T-helper 22 cell (primary cell): ENCODE results near the gene EHBP1L1.
"Not testable (repeated sequence)": the region's sequence is repeated elsewhere in the genome, so short reads cannot be mapped to it uniquely, and the experiment has no call there.

ENCODE experiments used
- DNase-seq: peaks from one replicate; pipeline ENCODE4 v3.0.0-alpha.2; 2020; ENCODE audit warnings: low read depth

Gene EHBP1L1

GRCh38 chr11:65560555-65561418 lies 15.1 kb upstream of the EHBP1L1 start:
- no peak for DNase-seq

GRCh38 chr11:65562020-65562419 lies 13.8 kb upstream of the EHBP1L1 start:
- DNase-seq, result no peak

GRCh38 chr11:65562788-65563187 lies 13.1 kb upstream of the EHBP1L1 start:
- DNase-seq, result no peak

GRCh38 chr11:65563601-65564000 lies 12.3 kb upstream of the EHBP1L1 start:
- no peak for DNase-seq

GRCh38 chr11:65564879-65565559 lies 10.8 kb upstream of the EHBP1L1 start:
- DNase-seq, result not testable (repeated sequence)

GRCh38 chr11:65565624-65566453 lies 10.0 kb upstream of the EHBP1L1 start:
- DNase-seq, result no peak

- DNase-seq, result peak; percentile 54
Measured at GRCh38 chr11:65569164-65569972, 6.5 kb upstream of the EHBP1L1 start.

GRCh38 chr11:65569973-65570918 lies 5.6 kb upstream of the EHBP1L1 start, which contains the start of gene ZNRD2:
Gene ZNRD2 (plus strand): TSS chr11:65570477. CDS start chr11:65570492, 15 bp downstream.
- DNase-seq, result peak; percentile 98

- DNase-seq, result no peak
Measured at GRCh38 chr11:65571420-65571819, 4.4 kb upstream of the EHBP1L1 start.

GRCh38 chr11:65571940-65572339 lies 3.9 kb upstream of the EHBP1L1 start:
- no peak for DNase-seq

GRCh38 chr11:65572356-65573051 lies 3.3 kb upstream of the EHBP1L1 start, which contains the start of gene FAM89B:
Gene FAM89B (plus strand): TSS chr11:65572538. CDS start chr11:65572670, 132 bp downstream.
- peak; percentile 81 for DNase-seq

- no peak for DNase-seq
Measured at GRCh38 chr11:65573391-65574079, 2.3 kb upstream of the EHBP1L1 start.

GRCh38 chr11:65574109-65574810 lies 1.6 kb upstream of the EHBP1L1 start:
- DNase-seq, result peak; percentile 91

- DNase-seq, result no peak
Measured at GRCh38 chr11:65574811-65575567, 864 bp upstream of the EHBP1L1 start.

GRCh38 chr11:65576232-65576866 lies 496 bp downstream of the EHBP1L1 start:
- no peak for DNase-seq

GRCh38 chr11:65576867-65577755 lies 1.3 kb downstream of the EHBP1L1 start:
- DNase-seq, result no peak
